DLD1 (cell line): Measurements from ENCODE around the gene HDDC2.

Source experiments
- in situ Hi-C: cut with HindIII; loops from 2 replicates; pipeline ENCODE4 v1.10.0; 2017; ENCODE audit warnings: low sequenced_read_pairs

Gene HDDC2, protein sequence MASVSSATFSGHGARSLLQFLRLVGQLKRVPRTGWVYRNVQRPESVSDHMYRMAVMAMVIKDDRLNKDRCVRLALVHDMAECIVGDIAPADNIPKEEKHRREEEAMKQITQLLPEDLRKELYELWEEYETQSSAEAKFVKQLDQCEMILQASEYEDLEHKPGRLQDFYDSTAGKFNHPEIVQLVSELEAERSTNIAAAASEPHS

DNA sequence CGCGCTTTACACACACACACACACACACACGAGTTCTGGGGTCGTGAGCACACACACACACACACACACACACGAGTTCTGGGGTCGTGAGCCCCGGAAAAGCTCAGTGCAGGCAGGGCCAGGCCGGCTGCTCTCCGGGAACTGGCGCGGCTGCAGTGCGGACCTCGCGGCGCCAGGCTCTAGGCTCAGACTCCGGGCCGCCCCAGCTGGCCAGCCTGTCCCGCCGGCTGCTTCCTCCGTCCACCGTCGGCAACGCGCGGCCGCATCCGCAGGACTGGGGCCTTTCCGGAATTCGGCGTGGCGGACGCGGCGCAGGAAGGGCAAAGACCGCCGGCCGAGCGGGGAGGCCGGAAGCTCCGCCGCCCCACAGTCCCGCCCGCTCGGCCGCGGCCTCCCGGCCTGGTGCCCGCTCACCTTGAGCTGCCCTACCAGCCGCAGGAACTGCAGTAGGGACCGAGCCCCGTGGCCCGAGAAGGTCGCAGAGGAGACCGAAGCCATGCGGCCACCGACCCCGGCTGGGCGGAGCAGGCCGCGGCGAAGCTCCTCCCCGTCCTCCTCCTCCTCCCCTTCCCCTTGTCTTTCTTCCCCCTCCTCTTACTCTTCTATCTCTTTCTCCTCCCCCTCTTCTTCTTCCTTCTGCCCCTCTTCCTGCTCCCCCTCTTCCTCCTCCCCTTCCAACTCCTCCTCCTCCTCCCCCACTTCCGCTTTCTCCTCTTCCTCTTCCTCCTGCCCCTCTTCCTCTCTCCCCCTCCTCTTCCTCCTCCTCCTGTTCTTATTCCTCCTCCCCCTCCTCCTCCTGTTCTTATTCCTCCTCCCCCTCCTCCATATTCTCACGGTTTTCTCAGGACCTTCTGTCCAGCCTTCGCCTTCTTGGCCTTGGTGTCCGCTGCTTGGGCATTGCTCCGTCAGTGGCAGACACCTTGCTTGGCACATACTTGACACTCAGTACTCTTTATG lies at the start of gene HDDC2:
HDDC2 (minus strand) TSS at position 533 of the 957 bp plus-strand sequence; CDS start at position 498, 35 bp downstream.
- in situ Hi-C loops: no loop called here

GRCh38 chr6:125346926-125347563 lies 45.3 kb upstream of the HDDC2 start:
- in situ Hi-C loops: no loop called here

- in situ Hi-C loops: no loop called here
Measured at GRCh38 chr6:125346201-125346925, 44.6 kb upstream of the HDDC2 start.

GRCh38 chr6:125341460-125341859 lies 39.7 kb upstream of the HDDC2 start:
- in situ Hi-C loops: no loop called here

DNA sequence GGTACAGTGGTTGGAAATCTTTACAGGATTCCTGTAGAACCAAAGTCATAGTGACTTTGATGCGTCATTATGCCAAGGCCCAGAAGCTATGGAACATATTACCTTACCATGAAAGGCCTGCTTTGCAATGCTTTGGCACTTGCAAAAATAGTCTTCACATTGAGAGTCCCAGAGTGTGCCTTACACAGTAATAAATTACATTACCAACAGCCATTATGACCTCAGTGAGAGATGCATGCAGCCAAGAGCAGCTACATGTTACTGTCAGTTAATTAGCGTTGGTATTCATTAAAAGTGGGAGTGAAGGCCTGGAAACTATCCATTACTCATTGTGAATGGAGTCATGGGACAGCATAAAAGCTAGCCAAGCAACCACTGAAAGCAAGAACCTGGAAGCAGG lies 39.2 kb upstream of the HDDC2 start:
- in situ Hi-C loops: no loop called here

- in situ Hi-C loops: no loop called here
Measured at GRCh38 chr6:125340175-125340835, 38.5 kb upstream of the HDDC2 start.

GRCh38 chr6:125339653-125340052 lies 37.9 kb upstream of the HDDC2 start:
- in situ Hi-C loops: no loop called here

DNA sequence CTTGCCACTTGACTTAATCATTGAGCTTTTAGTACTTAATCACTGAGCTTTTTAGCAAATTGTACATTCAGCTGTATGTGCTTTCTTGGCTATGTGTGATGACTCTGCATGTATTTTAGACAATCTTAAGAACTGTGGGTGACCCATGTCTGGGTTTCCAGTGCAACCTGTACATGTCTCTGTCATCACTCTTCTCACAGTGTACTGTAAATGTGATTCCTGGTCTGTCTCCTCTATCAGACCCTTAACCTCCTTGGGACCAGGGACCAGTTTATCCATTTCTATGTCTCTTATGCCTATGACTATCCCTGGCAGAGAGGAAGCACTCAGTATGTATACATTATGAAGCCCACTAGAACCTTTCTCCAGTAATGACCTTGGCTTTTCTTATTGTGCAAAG lies 36.6 kb upstream of the HDDC2 start:
- in situ Hi-C loops: no loop called here

- in situ Hi-C loops: no loop called here
Measured at GRCh38 chr6:125337706-125338105, 35.9 kb upstream of the HDDC2 start.

GRCh38 chr6:125332664-125333063 lies 30.9 kb upstream of the HDDC2 start:
- in situ Hi-C loops: no loop called here

DNA sequence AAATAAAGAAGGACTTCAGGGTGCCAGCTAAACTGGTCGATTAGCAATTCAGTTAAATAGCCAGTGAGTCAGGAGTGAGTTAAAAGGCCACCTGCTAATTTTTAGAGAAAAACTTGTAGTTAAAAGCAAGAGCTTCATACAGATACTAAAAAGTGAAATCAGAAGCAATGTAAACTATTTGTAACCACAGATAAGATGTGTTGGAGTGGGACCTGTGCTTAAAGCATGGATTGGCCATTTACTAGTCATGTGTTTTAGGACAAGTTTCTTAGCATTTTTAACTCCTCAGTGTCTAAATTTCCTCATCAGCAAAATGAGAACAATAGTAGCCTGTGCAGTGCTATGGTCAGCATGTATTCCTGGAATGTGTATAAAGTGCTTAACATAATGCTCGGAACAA lies 23.8 kb upstream of the HDDC2 start:
- in situ Hi-C loops: no loop called here

GRCh38 chr6:125323376-125323775 lies 21.6 kb upstream of the HDDC2 start:
- in situ Hi-C loops: no loop called here

- in situ Hi-C loops: loop anchor here (10.0 kb wide), 1 partner anchor 448 kb away; no protein-coding TSS in a partner anchor
Measured at GRCh38 chr6:125316621-125317020, 14.9 kb upstream of the HDDC2 start.

- in situ Hi-C loops: loop anchor here (10.0 kb wide), 1 partner anchor 449 kb away; no protein-coding TSS in a partner anchor
Measured at GRCh38 chr6:125315548-125315947, 13.8 kb upstream of the HDDC2 start.

DNA sequence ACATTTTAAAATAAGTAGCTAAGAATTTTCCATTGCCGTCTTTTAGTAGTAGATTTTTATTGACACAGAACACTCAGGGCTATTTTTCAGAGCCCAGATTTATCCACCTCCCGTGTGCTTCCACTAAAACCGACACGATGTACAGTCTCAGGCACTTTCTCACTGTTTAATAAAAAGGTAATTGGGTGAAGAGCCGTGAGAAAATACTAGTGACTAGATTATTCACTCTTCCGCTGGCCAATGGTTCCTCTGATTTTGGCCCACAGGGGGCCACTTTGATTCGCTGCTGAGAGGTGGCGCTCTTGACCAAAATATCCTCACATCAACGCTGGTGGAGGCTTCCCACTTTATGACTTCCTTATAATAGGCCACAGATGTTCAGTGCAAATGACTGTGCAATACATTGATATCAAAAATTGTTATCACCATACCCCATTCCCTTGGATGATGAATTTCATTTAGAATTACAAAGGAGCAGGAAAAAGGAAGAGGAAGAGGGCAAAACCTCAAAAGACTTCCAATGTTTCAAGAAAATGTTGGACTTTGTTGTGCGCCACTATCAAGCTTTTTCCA lies 12.3 kb upstream of the HDDC2 start:
- in situ Hi-C loops: loop anchor here (10.0 kb wide), 1 partner anchor 451 kb away; no protein-coding TSS in a partner anchor

GRCh38 chr6:125312950-125313349 lies 11.2 kb upstream of the HDDC2 start:
- in situ Hi-C loops: loop anchor here (10.0 kb wide), 1 partner anchor 452 kb away; no protein-coding TSS in a partner anchor

GRCh38 chr6:125312478-125312877 lies 10.7 kb upstream of the HDDC2 start:
- in situ Hi-C loops: loop anchor here (10.0 kb wide), 1 partner anchor 452 kb away; no protein-coding TSS in a partner anchor

DNA sequence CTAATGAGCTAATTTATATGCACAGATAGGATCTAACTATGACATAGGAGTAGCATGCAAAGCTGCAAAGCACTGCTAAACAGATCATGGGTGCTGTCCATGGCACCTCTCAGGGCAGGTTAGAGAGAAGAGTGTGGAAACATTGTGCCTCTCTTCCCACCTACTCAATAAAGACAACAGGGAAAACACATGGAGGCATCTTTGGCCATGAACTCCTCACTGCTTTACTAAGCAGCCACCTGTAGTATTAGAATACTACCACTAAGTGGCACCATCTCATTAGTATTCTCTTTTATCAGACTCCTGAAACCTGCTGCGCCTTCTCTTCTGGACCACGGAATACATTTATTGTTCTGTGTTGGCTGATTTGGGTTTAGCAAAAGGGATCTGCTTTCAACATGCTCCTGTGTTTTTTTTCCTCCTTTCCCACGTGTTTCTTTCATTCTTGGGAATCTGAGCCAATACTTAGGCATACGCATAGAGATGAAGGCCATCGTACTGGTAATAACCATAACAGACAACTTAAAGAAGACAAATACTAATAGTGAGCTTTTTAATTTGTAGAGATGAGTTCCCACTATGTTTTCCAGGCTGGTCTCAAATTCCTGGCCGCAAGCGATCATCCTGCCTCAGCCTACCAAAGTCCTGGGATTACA lies 9.4 kb upstream of the HDDC2 start:
- in situ Hi-C loops: loop anchor here (10.0 kb wide), 1 partner anchor 454 kb away; no protein-coding TSS in a partner anchor

GRCh38 chr6:125307964-125308615 lies 6.3 kb upstream of the HDDC2 start:
- in situ Hi-C loops: no loop called here
